Natural killer cell (primary cell): ENCODE data around the gene HDAC4. TPM values are rescaled to one million over a fixed set of nuclear protein-coding genes. Genes with fewer than 3 reads are reported as not detected.

ENCODE experiments used
- ATAC-seq, 3 donors: fragments of 150-1000 bp in 2 of 3; fragments of 200-7000 bp in 1 of 3; cut with Tn5 transposase; 1 replicate in 1 of 3; 2 replicates in 2 of 3; pipeline ENCODE4 v1.10.0; 2021; ENCODE audit warnings: mild to moderate bottlenecking in 2 of 3, moderate library complexity in 2 of 3
- DNase-seq, 2 donors: peaks; one replicate each; pipeline versions ENCODE4 v3.0.0 to v3.0.0-alpha.2; 2013 to 2021; ENCODE audit warnings: mixed read lengths in 1 of 2
- H3K27ac ChIP-seq: one replicate; pipeline ENCODE4 v1.5.1; 2013; ENCODE audit warnings: mild to moderate bottlenecking, low read length
- H3K27me3 ChIP-seq: one replicate; pipeline ENCODE4 v1.6.1; 2013; ENCODE audit warnings: low read length; ENCODE audit not compliant: control insufficient read depth, insufficient read depth
- H3K36me3 ChIP-seq: one replicate; pipeline ENCODE4 v1.6.1; 2013; ENCODE audit warnings: low read length; ENCODE audit not compliant: control insufficient read depth, insufficient read depth
- H3K4me1 ChIP-seq: one replicate; pipeline ENCODE4 v1.6.1; 2013; ENCODE audit warnings: low read length; ENCODE audit not compliant: control insufficient read depth, insufficient read depth
- H3K4me3 ChIP-seq: one replicate; pipeline ENCODE4 v1.5.1; 2013; ENCODE audit warnings: low read length
- H3K9me3 ChIP-seq: one replicate; pipeline ENCODE4 v1.6.1; 2013; ENCODE audit warnings: low read length; ENCODE audit not compliant: control insufficient read depth, insufficient read depth
- H3K27ac Mint-ChIP-seq, 2 donors: one replicate each; pipeline ENCODE4 v1.8.0; 2022; ENCODE audit warnings: mild to moderate bottlenecking in 2 of 2, mixed read lengths in 2 of 2, moderate library complexity in 1 of 2
- H3K27me3 Mint-ChIP-seq, 2 donors: one replicate each; pipeline ENCODE4 v1.8.0; 2022; ENCODE audit warnings: low read depth in 2 of 2, mixed read lengths in 2 of 2
- H3K36me3 Mint-ChIP-seq: one replicate; pipeline ENCODE4 v1.8.0; 2022; ENCODE audit warnings: mixed read lengths
- H3K4me1 Mint-ChIP-seq, 2 donors: one replicate each; pipeline ENCODE4 v1.8.0; 2022; ENCODE audit warnings: mixed read lengths in 2 of 2
- H3K4me3 Mint-ChIP-seq: one replicate; pipeline ENCODE4 v1.8.0; 2022; ENCODE audit warnings: mild to moderate bottlenecking, moderate library complexity, mixed read lengths
- H3K9me3 Mint-ChIP-seq, 2 donors: one replicate each; pipeline ENCODE4 v1.8.0; 2022; ENCODE audit warnings: mixed read lengths in 2 of 2
- WGBS: methylation state at CpG from one replicate; pipeline ENCODE4 v1.1.7; 2013; ENCODE audit warnings: missing lambda C conversion rate; ENCODE audit not compliant: insufficient coverage; 5-methylcytosine and 5-hydroxymethylcytosine counted together
- intact Hi-C: fragments of 100-400 bp; cut with micrococcal nuclease; formaldehyde crosslinking; loops from one replicate; pipeline ENCODE4 v1.14.2; 2022
- total RNA-seq, 4 donors: library from RNA; stranded (reverse); fragments of 120-200 nt in 1 of 4; gene quantifications; one replicate each; pipeline versions ENCODE4 v1.2.3 to v1.2.4, GENCODE V29; 2013 to 2022
- TF ChIP-seq, protein P1 (sequence below): fragments of 200-600 bp; IDR thresholded peaks from one replicate; pipeline ENCODE4 v1.8.0; 2022; ENCODE audit warnings: antibody characterized with exemption

HDAC4 gene
- total RNA-seq, 3 donors from 2014 or later (not counting 1 experiment from before 2014, with no cell fraction given) = 74.9 to 105 (median 100) TPM

DNA sequence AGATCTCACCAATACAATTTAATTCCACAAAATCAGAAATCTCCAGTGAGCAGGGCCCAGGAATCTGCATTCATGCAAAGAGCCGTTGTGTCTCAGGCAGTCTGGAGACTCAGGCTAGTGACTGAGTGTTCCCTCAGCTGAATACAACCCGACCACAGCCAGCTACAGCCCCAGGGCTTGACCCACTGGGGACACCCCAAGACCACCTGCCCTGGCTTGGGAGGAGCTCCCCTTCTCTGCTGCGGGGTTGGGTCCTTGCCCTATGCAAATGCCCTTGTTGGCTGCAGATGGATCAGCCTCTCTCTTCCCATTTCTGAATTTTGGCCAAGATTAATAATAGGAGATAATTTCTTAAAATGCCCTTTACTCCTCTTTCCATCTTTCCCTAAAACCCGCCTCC lies 395.2 kb downstream of the HDAC4 start:
- no peak for ATAC-seq
- Mint-ChIP-seq H3K4me1 (no peaks in the 10 kb centered on the region), H3K9me3 (no peaks in the 10 kb centered on the region), H3K27me3 (peaks cover 24 to 33% of the 10 kb centered on the region in 2 donors), H3K36me3 (no peaks in the 10 kb centered on the region), H3K4me3 (no peak overlapping the region), H3K27ac (no peak overlapping the region)
- Histone ChIP-seq H3K27ac (no peak overlapping the region), H3K4me1 (no peaks in the 10 kb centered on the region), H3K9me3 (no peaks in the 10 kb centered on the region), H3K36me3 (no peaks in the 10 kb centered on the region), H3K4me3 (no peak overlapping the region), H3K27me3 (no peaks in the 10 kb centered on the region)
- TF ChIP-seq, protein P1, sequence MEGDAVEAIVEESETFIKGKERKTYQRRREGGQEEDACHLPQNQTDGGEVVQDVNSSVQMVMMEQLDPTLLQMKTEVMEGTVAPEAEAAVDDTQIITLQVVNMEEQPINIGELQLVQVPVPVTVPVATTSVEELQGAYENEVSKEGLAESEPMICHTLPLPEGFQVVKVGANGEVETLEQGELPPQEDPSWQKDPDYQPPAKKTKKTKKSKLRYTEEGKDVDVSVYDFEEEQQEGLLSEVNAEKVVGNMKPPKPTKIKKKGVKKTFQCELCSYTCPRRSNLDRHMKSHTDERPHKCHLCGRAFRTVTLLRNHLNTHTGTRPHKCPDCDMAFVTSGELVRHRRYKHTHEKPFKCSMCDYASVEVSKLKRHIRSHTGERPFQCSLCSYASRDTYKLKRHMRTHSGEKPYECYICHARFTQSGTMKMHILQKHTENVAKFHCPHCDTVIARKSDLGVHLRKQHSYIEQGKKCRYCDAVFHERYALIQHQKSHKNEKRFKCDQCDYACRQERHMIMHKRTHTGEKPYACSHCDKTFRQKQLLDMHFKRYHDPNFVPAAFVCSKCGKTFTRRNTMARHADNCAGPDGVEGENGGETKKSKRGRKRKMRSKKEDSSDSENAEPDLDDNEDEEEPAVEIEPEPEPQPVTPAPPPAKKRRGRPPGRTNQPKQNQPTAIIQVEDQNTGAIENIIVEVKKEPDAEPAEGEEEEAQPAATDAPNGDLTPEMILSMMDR = no peak
- intact Hi-C loops = no loop called here
- WGBS = 76% methylated on average over 3 of the region's 4 CpGs
- no peak for DNase-seq

DNA sequence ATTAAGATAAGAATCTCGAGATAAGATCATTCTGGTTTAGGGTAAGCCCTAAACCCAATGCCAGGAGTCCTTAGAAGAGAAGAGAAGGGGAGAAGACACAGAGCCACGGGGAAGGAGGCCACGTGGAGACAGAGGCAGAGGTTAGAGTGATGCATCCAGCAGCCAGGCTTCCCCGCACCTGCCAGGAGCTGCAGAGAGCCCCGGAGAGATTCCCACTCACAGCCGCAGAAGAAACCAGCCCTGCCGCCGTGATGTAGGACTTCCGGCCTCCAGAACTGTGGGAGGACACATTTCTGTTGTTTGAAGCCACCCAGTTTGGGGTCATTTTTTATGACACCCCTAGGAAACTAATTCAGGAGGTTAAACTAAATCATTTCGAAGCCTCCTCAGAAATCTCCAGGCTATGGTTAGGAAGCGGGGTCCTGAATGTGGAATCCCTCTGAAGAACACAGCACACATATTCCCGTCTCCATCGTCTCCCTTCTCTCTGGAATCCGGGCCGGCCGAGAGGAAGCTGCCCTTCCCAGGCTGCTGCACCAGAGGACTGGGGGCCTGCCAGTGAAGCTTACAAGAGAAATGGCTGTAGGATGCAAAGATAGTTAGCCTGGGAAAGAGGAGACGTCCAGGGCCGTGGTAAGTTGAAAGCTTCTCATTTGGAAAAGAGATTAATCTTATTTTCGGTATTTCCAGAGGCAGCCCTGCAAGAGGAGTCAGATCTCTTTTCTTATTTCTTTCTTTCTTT lies 396.4 kb downstream of the HDAC4 start:
- Histone ChIP-seq H3K4me3 (no peak overlapping the region), H3K9me3 (no peaks in the 10 kb centered on the region), H3K36me3 (no peaks in the 10 kb centered on the region), H3K27ac (no peak overlapping the region), H3K4me1 (no peaks in the 10 kb centered on the region), H3K27me3 (no peaks in the 10 kb centered on the region)
- DNase-seq = no peak
- Mint-ChIP-seq H3K36me3 (no peaks in the 10 kb centered on the region), H3K4me3 (no peak overlapping the region), H3K9me3 (no peaks in the 10 kb centered on the region), H3K27me3 (peaks cover 22 to 33% of the 10 kb centered on the region in 2 donors), H3K4me1 (no peaks in the 10 kb centered on the region), H3K27ac (no peak overlapping the region)
- ATAC-seq = no peak
- intact Hi-C loops = no loop called here
- TF ChIP-seq, protein P1 = no peak
- WGBS = 83% methylated on average over 19 of the region's 19 CpGs

DNA sequence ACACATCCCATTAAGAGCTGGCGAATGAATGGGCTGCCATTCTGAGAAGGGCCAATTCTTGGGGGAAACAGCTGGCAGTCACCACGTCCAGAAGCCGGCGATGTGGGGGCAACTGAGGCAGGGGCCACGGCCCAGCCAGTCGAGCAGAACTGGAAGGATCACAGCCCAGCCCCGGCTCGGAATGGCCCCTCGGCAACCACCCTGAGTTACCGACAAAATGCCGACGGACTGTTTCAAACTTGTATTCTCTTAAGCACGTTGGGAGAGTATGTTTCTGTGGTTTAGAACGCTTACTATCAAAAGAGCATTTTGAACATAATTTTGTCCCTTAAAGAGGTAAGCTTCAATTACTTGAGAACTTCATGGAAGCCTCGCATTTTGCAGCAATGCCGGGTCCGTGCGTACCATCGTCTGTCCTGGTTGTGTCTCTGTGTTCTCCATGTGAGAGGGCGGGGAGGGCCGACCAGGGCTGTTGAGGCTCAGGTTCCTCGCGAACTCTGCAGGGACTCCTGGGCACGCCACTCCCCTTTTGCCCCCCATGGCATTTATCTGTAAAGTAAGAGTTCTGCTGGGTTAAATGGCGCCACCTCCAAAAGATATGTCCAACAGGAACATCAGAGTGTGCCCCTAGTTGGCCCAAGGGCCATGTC lies 397.1 kb downstream of the HDAC4 start:
- 92% methylated on average over 25 of the region's 25 CpGs for WGBS
- intact Hi-C loops = no loop called here

More for the DNA sequence above, 397.1 kb downstream of the HDAC4 start:
- Mint-ChIP-seq H3K4me1 (no peaks in the 10 kb centered on the region), H3K27me3 (peaks cover 15 to 33% of the 10 kb centered on the region in 2 donors), H3K27ac (no peak overlapping the region), H3K9me3 (no peaks in the 10 kb centered on the region), H3K36me3 (no peaks in the 10 kb centered on the region), H3K4me3 (no peak overlapping the region)
- H3K36me3 ChIP-seq = no peaks in the 10 kb centered on the region
- no peak overlapping the region for H3K27ac ChIP-seq
- TF ChIP-seq, protein P1 = no peak
- H3K9me3 ChIP-seq = no peaks in the 10 kb centered on the region
- no peak overlapping the region for H3K4me3 ChIP-seq
- no peak for DNase-seq
- ATAC-seq = no peak
- H3K4me1 ChIP-seq = no peaks in the 10 kb centered on the region
- H3K27me3 ChIP-seq = no peaks in the 10 kb centered on the region
